Loucy (cell line): Measurements from ENCODE around the gene IRF1.

Source experiments
- EZH2phosphoT487 ChIP-seq: fragments of 200-600 bp; IDR thresholded peaks from 2 replicates; pipeline ENCODE4 v1.6.1; 2018; ENCODE audit warnings: antibody characterized with exemption, mild to moderate bottlenecking, moderate library complexity, borderline replicate concordance
- TF ChIP-seq, protein P1 (sequence below): fragments of 200-600 bp; sonication (generic); conservative IDR thresholded peaks from 2 replicates; pipeline ENCODE4 v1.5.1; 2014; ENCODE audit warnings: mild to moderate bottlenecking, antibody characterized with exemption, low read length

DNA sequence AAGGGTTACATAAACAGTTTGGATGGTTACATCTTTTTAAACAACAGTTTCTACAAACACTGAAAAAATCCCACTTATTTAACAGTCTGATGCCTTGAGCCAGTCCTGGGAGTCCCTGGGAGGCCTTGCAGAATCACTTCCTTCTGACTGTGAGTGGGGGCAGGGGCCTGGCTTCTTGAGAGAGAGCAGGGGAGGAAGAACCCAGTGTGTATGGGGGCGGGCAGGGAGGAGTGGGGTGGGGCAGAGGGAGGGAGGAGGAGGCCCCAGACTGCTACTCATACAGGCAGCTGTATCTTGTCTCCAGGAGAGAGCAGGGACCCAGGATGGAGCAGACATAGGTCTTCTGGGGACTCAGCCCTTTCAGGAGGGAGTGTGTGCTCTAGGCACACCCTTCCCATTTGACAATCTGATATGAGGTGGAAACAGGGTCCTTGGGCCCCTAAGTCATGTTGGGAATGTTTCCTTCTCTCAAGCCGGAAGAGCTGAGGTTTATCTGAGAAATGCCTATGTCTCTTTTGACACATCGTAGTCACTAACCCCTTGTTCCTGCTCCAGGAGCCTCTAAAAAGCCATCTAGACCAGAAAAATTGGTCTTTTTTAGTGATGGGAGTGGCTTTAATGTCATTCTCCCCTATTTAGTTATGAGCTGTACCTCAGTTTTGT, 52.8 kb downstream of the IRF1 start:
- TF ChIP-seq, protein P1, sequence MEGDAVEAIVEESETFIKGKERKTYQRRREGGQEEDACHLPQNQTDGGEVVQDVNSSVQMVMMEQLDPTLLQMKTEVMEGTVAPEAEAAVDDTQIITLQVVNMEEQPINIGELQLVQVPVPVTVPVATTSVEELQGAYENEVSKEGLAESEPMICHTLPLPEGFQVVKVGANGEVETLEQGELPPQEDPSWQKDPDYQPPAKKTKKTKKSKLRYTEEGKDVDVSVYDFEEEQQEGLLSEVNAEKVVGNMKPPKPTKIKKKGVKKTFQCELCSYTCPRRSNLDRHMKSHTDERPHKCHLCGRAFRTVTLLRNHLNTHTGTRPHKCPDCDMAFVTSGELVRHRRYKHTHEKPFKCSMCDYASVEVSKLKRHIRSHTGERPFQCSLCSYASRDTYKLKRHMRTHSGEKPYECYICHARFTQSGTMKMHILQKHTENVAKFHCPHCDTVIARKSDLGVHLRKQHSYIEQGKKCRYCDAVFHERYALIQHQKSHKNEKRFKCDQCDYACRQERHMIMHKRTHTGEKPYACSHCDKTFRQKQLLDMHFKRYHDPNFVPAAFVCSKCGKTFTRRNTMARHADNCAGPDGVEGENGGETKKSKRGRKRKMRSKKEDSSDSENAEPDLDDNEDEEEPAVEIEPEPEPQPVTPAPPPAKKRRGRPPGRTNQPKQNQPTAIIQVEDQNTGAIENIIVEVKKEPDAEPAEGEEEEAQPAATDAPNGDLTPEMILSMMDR, result no peak
- no peak for TF ChIP-seq EZH2phosphoT487
